ENCODE measurements around the gene HOXA11.

Gene HOXA11

DNA sequence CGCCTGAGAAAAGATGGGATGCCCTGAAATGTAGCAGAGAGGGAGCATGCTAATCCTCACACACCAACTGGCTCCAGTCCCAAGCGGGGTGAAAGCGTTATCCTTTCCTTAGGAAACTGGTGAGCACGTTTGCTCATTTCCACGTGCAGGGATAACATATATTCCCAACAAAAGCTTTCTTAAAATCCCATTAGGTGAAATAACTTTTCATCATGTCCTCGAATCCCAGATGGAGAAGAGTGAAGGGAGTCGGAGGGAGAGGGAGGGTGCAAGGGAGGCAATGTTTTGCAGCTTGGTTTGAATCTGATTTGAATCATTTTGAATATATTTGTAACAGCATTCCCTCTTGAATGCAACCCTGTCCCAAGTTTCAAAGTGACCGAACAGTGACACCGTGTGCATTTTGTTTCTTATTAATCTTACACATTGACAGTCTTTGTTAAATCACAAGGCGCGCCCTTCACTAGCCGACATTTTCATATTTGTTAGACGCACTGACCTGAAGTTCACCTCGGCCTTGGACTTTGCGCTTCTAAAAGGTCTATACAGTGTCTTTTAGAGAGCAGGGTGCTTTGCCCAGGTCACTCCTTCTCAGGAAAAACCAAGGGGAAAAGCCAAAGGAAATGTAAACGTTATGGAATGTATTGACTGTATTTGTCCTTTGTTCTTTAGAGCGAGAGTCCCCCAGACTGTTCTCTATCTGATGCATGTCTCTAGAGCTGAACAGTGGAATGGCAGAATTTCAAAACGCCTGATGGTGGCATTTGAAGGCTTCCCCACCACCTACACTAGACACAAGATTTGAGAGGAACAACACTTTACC is 51.4 kb downstream of the HOXA11 start:
- no peak for DNase-seq (ENCODE audit: low read depth)

DNA sequence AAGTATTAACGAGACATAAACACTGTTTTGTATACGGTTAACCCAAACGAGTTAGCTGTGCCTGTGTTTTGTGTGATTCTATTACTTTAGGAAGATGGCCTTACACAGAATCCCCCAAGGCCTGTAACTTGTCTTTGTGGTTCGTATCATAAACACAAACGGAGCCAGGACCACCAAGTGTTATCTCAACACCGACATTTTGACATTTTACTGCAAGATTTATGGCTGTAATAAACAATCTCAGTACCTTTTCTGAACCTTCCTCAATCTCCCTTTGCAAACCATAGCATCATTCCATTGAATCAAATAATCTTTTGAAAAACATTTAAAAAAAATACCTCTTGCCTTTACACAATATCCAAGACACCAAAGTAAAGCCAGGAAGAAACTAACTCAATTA is 52.1 kb downstream of the HOXA11 start:
- DNase-seq (ENCODE audit: low read depth) = no peak

GRCh38 chr7:27132214-27132613 is 52.8 kb downstream of the HOXA11 start:
- no peak for DNase-seq (ENCODE audit: low read depth)

DNA sequence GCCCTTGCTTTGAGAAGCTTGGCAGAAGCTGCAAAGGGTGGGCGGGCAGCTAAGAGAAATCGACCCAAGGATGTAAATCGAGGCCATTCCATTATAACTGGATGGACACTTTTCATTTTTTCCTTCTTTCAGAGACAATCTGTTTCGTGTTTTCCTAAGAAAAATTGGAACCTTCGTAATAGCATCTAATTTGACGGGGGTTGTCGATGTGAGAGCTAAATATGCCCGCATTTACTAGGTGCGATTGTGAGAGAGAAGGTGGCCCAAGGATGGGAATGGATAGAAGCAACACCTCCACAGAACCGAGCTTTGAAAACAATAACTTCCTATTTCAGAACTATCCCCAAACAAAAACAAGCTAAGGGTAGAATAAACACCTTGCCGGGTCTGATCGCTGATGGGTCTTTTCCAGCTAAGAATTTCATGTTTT is 53.6 kb downstream of the HOXA11 start:
- DNase-seq (ENCODE audit: low read depth) = no peak
